HL-60 (cell line): ENCODE measurements around the gene GAST.

ENCODE experiments used
- POLR2AphosphoS5 ChIP-seq: IDR thresholded peaks from 2 replicates; pipeline ENCODE4 v1.6.1; 2012; ENCODE audit warnings: low read depth
- REST ChIP-seq: IDR thresholded peaks from 2 replicates; pipeline ENCODE4 v1.6.1; 2012; ENCODE audit warnings: low read depth; ENCODE audit not compliant: insufficient replicate concordance
- TF ChIP-seq, protein P1 (sequence below): IDR thresholded peaks from one replicate; pipeline ENCODE4 v1.5.1; 2011; ENCODE audit warnings: low read length, control low read depth, inconsistent platforms; ENCODE audit not compliant: insufficient read depth

- TF ChIP-seq POLR2AphosphoS5, result no peak
- TF ChIP-seq, protein P1, sequence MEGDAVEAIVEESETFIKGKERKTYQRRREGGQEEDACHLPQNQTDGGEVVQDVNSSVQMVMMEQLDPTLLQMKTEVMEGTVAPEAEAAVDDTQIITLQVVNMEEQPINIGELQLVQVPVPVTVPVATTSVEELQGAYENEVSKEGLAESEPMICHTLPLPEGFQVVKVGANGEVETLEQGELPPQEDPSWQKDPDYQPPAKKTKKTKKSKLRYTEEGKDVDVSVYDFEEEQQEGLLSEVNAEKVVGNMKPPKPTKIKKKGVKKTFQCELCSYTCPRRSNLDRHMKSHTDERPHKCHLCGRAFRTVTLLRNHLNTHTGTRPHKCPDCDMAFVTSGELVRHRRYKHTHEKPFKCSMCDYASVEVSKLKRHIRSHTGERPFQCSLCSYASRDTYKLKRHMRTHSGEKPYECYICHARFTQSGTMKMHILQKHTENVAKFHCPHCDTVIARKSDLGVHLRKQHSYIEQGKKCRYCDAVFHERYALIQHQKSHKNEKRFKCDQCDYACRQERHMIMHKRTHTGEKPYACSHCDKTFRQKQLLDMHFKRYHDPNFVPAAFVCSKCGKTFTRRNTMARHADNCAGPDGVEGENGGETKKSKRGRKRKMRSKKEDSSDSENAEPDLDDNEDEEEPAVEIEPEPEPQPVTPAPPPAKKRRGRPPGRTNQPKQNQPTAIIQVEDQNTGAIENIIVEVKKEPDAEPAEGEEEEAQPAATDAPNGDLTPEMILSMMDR, result peak; percentile 97
- TF ChIP-seq REST, result no peak
Measured at GRCh38 chr17:41738077-41738800, 26.1 kb downstream of the GAST start.
